ENCODE data around the gene TRIM50.
"Not testable (repeated sequence)": the region's sequence is repeated elsewhere in the genome, so short reads cannot be mapped to it uniquely, and the experiment has no call there.

Gene TRIM50

DNA sequence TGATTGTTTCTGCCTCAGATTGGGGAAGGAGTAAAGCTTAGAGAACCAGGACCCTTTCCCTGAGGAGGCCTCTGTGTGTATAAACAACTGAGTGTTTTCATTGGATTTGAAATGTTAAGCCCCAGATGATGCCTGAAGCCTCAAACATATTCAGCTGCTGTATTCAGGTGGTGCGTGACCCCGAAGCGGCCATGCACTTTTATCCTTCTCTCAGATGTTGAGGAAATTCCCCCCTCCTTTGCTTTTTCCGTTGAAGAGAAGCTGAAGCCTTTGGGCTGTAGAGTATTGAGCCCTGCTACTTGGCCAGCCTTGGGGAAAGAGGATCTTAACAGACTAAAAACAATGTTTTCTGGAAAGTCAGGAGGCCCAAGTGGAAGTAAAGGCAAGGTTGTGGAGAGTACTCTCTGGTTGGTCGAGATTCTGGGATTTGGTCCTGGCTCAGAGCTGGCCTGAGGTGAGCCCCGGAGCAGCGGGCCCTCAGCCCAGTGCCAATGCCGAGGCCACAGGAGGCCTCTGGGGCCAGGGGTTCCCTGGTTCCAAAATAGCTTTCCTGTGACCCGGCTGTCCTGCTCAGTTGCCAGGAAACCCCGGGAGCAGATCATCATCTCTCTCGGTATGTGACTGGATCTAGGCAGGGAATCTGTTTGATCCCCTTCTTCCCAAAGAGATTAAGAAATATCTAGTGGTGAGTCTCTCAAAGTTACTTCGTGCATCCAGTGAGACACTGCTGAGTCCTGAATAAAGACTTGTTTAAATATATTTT is 22.6 kb upstream of the TRIM50 start:
- no peak for DNase-seq (ENCODE audit: low spot score)

DNA sequence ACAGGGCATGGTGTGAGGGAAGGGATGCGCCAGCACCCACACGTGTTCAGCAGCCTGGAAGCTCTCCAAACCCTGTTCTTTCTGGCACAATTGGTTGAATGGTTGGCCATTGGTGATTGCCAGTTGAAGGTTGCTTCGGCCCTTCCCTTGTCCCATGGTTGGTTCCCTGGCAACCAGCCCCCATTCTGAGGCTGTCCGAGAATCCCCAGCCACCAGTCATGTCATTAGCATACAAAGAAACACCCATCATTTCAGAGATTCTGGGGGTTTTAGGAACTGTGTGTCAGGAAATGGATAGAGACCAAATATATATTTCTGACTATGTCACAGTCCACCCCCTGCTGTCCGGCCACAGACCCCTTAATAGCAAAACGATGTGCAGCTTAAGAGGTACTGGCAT is 21.9 kb upstream of the TRIM50 start:
- DNase-seq (ENCODE audit: low spot score) = no peak

DNA sequence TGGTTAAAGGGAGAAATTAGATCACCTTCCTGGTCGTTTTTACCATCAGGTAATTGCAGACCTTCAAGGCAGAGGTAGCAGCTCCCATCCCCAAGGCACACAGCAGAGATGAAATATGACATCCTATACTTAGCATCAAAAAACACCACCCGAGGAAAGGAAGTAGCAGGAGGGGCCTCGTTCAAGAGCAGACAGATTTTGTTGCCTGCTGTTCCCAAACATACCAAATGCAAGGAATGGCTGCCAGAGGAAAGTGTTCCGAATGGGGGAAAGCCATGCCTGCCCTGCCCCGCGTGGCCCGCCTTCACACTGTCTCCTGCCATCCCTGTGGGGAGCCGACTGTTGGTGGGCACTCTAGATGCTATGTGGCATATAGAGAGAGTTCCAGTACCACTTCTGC is 18.1 kb upstream of the TRIM50 start:
- no peak for DNase-seq (ENCODE audit: low spot score)

DNA sequence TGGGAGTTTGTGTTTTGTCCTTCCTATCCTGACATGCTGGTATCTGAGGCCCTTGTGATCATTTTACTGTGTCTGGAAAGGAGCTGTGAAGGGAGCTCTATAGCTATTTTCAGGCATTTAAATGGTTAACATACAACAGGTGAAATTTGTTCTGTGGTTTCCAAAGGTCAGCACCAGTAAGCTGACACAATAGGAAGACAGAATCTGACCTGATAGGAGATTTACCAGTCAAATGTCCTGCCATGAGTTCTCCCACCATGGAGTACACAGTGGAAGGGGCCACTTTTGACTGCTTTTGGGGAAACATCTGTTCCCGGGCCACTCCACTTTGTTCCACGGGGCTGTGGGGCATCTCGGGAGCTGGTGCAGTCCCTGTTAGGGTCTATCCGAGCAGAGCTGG is 17.7 kb upstream of the TRIM50 start:
- DNase-seq (ENCODE audit: low spot score) = no peak

DNA sequence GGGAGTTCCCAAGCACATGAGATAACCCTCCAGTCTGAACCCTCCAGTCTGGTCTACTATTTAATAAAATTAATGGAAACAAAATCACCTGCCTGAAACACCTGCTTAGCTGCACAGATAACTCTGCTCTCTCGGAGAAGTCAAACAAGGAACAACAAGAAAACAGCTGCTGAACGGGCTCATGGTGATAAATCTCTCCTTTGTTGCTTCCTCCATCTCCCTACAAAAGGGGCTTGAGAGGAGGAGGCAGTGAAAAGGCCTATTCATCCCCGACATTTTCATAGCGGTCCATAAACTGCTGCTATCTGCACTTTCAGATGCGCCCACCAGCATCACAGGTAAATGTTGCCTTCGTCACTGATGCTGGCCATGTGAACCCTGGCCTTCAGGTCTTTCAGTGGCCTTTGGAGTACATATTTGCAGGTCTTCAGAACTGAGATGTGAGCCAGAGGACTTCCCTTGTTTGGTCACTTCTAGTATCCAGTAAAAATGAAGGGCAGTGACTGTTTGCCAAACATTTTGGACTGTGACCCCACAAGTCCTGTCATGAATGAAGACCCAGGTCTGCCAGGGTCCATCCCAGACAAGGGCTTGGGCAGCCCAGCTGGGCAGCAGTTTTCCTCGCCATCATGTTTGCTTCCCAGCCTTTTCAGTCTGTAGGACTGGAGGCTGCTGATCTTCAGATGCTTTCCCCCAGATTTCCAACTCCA is 15.9 kb upstream of the TRIM50 start:
- DNase-seq (ENCODE audit: low spot score) = no peak

DNA sequence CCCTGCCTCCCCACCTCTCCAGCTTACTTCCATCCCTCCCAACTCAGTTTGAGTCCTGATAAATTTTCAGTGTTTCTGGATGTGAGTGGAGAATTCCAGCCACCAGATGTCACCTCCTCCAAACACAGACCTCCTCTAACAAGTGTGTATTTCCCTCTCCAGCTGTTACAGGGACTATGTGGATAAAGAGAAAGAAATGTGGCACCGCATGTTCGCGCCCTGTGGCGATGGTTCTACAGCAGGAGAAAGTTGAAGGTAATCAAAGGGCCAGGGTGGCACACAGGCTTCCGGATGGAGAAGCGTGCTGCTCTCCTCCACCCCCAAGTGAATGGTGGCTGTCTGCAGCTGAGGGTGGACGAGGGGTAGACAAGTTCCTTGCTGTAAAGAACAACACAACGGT is 14.8 kb upstream of the TRIM50 start:
- no peak for DNase-seq (ENCODE audit: low spot score)

DNA sequence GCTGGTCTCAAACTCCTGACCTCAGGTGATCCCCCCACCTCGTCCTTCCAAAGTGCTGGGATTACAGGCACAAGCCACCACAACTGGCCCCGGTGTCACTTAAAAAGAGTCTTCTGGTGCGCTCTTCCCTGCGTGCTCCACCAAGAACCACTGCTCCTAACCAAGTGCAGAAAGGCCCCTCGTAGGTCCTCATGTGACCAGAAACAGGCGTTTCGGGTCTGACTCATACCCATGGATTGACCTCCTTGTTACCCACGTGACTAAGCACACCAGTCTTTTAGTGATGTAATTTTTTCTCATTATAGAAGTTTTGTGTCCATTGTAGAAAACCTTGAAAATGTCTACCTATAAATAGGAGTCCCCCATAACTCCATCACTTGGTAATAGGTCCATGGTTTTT is 14.0 kb upstream of the TRIM50 start:
- DNase-seq (ENCODE audit: low spot score) = no peak

DNA sequence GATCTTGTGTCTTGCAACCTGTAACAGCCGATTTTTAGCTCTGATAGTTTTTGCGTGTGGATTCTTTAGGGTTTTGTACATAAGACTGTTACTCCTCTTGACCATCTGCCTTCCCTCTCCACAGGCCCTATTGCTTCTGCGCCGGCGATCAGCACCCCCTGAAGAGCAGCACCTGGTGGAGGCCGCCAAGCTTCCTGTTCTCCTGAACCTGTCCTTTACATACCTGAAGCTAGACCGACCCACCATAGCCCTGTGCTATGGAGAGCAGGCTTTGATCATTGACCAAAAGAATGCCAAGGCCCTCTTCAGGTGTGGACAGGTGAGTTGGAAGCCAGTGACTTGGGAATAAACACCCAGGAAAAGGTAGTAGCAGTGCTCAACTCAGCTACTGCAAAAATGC is 12.6 kb upstream of the TRIM50 start:
- DNase-seq (ENCODE audit: low spot score) = no peak

DNA sequence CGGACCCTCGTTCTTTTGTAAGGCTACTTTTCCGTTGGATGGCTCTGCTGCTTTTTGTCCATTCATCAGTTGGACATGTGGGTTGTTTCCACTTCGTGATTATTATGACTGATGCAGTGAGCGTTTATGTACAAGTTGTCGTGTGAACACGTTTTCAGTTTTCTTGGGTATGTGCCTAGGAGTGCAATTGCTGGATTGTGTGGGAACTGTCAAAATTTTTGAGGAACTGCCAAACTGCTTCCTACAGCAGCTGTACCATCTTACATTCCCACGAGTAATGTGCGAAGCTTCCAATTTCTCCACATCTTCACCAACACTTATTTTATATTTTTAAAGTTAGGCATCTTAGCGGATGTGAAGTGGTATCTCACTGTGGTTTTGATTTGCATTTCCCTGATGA is 10.4 kb upstream of the TRIM50 start:
- no peak for DNase-seq (ENCODE audit: low spot score)

DNA sequence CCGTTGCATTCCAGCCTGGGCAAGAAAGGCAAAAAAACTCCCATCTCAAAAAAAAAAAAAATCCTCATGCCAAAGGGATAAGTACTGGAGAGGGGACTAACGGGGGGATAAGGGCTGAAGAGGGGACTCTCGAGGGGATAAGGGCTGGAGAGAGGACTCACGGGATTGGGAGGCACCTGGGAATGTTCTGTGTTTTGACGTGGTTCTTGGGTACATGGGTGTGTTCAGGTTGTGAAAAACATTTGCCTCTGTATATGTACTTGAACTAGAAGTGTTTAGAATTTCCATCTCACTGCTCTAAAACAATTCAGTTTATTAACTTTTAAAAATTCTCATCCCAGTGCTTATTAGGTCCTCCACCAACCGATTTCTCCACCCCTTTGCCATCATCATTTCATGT is 4.6 kb upstream of the TRIM50 start:
- DNase-seq (ENCODE audit: low spot score) = no peak

DNA sequence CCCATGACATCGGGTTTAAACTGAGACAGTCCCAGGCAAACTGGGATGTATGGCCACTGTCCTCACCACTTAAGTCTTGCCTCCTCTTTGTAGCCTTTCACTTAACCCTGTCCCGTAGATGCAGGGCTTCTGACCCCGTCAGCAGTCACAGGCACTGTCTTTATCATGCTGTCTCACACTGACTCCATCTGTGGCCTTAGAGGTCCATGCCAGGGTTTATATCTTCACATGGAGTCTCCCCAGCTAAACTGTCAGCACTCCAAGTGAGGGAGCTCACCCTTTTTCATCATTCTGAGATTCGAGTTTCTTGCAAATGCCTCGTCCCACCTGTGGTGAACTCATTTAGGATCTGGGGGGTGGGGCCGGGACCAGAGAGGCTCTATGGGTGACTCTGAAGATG is 2.9 kb upstream of the TRIM50 start:
- no peak for DNase-seq (ENCODE audit: low spot score)

DNA sequence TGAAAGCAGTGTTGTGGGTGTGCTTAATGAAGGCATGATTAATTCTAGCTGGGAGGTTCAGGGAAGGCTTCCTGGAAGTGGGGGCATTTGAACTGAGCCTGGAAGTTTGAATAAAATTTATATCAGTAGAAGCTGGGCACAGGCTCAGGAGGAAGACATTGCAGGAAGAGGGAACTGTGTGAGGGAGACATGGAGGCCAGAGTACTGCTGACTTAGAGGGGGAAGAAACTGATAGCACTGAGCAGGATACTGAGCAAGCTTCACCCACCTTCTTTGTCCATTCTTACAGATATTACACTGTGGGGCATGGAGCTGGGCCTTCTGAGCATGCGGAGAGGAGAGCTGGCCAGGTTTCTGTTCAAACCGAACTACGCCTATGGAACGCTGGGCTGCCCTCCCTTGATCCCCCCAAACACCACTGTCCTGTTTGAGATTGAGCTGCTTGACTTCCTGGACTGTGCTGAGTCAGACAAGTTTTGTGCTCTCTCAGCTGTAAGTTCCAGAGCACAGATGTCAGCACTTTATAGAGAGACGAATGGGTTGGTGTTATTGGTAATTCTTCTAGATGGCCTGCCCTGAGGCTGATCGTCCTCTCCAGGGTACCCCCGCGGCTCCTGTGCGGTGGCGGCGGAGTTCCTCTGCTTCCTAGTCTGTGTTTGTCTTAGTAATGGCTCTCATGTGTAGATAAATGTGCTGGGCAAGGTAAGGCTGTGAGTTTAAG is 2.1 kb upstream of the TRIM50 start:
- no peak for DNase-seq (ENCODE audit: low spot score)

DNA sequence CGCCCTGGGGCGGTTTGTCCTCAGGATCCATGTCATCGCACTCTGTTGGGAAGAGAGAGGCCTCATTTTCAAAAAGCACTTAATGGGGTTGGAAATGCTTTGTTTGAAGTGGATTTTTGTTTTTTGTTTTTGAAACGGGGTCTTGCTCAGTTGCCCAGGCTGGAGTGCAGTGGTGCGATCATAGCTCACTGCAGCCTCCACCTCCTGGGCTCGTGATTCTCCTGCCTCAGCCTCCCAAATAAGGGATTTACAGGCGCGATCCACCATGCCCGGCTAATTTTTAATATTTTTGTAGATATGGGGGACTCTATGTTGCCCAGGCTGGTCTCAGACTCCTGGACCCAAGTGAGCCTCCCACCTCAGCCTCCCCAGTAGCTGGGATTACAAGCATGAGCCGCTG is 814 bp upstream of the TRIM50 start:
- DNase-seq (ENCODE audit: low spot score) = no peak

DNA sequence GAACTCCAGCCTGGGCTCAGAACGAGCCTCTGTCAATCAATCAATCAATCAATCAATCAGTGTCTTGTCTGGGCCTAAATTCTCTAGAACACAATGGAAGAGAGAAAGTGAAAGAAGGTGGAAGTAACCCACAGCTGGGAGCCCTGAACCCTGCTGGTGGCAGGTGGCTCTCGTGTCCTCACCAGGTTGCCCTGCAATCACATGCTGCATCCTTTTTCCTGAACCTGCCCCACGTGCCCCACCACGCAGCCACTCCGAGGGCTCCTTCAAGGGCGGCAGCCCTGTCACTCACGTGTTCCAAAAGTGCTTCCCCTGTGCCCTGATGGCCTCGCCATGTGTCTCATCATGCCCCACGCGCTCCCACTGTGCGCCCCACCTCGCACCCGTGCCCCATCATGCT is 433 bp downstream of the TRIM50 start:
- not testable (repeated sequence) for DNase-seq (ENCODE audit: low spot score)

DNA sequence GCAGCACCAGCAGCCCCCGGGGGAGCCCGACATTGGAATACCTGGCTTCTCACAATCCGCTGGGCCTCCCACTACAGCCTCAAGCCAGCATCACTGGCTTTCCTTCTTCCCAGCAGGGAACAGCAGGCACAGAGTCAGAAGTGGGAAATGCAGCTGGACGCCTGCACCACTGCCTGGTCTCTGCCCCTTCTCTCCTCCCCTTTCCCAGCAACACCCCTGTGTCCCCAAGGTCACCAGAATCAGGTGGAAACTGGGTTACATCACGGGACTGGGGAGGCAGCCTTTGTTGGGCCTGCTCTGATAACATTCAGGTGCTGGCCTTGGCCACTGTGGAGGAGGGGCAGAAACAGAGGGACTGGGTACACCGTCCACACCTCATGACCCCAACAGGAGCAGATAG is 2.5 kb downstream of the TRIM50 start:
- DNase-seq (ENCODE audit: low spot score) = not testable (repeated sequence)

DNA sequence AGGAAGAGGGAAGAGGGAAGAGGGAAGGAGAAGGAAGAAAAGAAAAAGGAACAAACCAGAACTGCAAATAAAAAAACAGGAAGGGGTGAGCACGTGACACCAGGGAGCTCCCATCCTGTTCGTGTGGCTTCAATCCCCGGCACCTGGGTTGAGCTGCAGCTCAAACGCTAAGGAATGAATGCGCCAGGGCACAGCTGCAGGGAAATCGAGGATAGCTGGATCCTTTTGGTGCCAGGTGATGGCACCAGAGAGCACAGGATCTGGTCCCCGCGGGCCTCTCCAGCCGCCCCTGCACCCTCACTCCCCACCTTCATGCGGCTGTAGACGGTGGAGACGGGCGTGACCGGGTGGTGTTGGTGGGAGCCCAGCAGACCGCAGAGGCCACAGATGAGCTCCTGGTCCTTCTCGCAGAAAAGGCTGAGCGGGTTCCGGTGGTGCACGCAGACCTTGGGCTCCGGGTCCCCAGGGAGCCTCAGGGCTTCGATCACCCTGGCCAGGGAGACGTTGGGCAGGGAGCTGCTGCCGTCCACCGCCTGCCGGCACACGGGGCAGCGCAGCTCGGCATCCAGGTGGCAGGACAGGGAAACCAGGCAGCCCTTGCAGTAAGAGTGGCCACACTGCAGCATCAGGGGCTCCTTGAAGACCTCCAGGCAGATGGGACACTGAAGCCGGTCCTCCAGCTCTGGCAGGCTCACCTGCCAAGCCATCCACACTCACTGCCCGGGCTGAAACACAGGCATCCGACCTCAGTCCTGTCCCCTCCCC is 3.6 kb downstream of the TRIM50 start:
- peak; percentile 87 for DNase-seq (ENCODE audit: low spot score)

DNA sequence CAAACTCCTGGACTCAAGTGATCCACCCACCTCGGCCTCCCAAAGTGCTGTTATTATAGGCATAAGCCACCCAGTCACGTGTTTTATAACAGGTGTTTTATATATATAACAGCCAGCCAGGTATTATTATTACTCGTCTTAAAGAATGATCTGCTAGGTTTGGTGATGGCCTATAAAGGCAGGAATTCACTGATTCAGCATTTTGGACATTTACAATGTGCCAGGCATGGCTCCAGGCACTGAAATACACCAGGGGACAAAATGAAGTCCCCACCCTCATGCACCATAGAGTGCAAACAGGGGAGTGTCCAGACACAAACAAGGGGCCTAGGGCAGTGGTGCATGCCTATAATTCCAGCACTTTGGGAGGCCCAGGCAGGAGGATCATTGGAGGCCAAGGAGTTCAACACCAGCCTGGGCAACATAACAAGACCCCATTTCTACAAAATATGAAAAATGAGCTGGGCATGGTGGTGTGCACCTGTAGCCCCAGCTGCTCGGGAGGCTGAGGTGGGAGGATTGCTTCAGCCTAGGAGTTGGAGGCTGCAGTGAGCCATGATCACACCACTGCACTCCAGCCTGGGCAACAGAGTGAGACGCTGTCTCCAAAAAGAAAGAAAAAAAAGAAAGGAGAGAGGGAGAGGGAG is 4.3 kb downstream of the TRIM50 start:
- DNase-seq (ENCODE audit: low spot score) = not testable (repeated sequence)

DNA sequence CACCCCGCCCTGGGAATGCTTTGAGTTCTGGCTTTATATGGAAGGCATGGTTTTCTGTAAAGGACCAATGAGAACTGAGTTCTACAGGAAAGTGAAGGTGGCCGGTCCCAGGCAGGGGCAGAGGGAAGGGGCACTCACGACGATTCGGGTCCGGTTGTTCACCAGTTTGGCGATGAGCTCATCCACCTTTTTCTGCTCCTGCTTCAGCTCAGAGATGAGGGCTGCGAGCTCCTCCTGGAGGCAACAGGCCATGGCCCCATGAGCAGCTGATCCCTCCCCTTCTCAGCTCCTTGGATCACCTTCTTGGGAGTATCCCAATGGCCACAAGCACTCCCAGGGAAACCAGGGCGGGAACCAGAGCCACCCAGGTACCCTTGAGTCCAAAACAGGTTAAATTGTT is 7.9 kb downstream of the TRIM50 start:
- not testable (repeated sequence) for DNase-seq (ENCODE audit: low spot score)

DNA sequence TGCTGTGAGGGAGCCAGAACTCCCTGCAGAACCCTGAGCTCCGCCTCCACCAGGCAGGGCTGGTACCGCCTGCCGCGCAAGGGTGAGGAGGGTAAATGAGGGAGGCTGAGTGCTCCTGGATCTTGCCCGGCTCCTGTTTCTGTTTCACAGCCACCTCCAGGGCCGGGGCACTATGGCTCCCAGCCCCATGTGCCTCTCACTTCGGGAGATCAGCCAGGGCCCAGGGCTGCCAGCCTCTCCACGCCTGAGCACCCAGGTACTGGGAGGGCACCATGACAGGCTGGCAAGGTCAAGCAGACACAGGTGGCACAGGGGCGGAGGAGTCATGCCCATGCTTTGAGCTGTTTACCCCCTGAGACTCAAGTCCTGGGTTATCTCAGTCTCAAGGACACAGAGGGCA is 8.3 kb downstream of the TRIM50 start:
- not testable (repeated sequence) for DNase-seq (ENCODE audit: low spot score)

DNA sequence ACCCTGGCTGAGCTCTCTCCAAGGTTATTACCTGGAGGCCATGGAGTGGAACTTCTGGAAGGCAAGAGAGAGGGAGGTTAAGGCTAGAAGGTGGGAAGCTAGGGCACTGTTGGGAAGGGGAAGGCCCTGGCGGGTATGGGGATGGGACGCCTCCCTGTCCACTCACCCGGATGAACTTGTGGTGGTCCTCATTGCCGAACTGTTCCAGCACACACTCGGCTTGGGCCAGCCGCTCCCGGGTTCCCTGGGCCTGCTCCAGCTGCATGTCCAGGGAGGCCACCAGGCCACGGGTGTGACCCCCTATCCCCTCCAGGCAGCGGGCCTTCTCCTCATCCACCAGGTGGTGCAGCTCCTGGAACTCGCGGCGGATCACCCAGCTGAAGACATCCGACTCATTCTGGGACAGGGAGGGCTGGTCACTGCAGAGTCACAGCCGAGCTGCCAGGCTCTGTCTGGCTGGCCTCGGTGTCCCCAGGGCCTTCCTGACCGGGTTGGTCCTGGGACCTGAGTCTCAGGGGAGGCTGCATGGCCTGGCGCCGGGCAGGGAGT is 9.2 kb downstream of the TRIM50 start:
- DNase-seq (ENCODE audit: low spot score) = not testable (repeated sequence)

DNA sequence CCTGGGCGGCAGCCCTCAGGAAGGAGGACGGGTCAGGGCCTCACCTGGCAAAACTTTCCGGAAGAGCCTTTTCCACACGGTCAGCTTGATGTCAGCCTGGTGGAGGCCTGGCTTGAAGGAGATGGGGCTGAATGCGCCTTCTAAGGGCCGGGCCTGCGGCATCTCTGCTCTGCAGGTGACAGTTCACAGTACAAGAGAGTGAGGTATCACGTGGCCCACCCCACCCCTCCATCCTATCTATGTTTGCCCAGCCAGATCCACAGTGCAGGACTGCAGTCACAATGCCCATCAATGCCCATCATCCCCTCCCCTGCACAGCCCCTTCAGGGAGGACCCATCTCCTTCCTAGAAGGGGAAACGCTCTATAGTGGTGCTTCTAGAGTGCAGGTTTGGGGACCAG is 11.4 kb downstream of the TRIM50 start:
- no peak for DNase-seq (ENCODE audit: low spot score)

DNA sequence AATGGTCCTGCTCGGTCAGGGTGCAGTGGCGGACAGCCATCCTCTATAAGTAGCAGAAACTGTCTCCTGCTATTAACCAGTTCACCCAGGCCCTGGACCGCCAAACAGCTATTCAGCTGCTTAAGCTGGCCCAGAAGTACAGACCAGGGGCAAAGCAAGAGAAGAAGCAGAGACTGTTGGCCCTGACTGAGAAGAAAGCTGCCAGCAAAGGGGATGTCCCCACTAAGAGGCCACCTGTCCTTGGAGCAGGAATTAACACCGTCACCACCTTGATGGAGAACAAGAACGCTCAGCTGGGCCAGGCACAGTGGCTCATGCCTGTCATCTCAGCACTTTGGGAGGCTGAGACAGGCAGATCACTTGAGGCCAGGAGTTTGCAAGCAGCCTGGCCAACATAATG is 13.6 kb downstream of the TRIM50 start:
- DNase-seq (ENCODE audit: low spot score) = no peak

Data from D341Med (cell line).